Right kidney (tissue), 1 donor: ENCODE results near the gene CASK.

Experiments used
- DNase-seq: peaks from one replicate; pipeline ENCODE4 v3.0.0-alpha.2; 2016

Gene CASK

GRCh38 chrX:41561045-41561444 lies 362.3 kb downstream of the CASK start:
- no peak for DNase-seq

DNA sequence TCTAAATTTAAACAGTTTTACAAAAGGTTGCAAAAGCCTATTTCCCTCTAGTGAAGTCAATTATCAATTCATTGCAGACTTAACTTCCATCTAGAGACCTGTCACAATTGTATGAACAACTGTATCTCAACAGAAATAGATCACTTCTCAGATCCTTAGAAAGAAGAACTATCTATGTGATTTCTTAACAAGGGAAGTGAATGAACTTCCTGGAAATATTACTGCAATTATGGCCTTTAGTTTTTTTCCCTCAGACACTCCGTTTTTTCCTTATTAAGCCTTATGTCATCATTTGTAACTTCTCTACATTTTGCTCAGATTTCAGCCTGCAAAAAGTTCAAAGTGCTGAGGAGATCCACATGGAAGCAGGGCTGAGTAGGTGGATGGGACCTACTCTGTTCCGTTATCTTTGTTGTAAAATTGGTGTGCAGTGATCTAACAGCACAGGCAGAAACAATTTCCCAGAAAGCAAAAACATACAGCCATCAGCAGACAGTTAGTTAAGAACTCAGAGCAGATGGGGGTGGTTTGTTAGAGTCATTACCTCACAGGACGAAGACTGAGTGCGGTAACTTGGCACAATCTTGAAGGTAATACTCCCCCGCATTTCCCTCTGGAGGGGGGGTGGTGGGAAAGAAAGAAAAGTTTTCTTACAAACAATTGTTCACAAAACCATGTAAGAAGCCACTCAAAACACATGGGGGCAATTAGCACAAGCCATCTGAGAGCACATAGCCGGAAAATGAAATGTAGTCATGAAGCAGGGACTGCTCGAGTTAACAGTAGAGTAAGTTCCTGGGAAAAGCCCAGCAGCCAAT lies 363.9 kb downstream of the CASK start:
- peak; percentile 10 for DNase-seq

DNA sequence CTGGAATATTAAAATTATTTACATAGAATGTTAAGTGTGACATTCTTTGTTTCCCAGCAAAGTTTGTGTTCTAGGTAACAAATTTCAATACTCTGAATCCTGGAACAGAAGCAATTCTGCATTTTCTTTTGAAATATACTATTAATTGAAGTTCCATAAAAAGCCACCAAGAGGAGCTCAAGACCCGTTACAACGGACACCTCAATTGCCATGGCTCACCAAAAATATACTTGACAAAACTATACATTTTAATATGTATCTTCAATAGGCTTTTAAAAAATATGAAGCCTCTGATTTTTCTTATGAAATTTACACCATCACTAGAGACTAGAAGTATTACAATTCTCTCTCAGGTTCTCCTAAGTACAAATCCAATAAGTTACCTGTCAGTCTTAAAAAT lies 364.8 kb downstream of the CASK start:
- no peak for DNase-seq

DNA sequence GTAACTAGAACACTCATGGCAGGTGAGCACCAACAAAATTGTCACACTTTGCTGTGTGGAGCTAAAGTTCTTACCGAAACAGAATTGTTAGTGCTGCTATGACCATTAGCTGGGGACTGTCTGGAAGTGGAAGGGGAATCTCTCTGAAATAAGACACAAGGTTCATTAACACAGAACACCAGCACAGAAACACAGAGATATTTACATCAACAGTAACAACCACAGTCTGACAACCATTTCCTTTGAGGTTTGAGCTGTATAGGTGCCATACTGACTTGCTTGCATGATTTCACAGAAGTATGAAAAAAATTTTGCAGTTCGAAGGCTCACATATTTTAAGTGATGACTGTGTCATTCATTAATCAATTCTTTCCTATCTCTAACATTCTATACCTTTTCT lies 366.4 kb downstream of the CASK start:
- no peak for DNase-seq

DNA sequence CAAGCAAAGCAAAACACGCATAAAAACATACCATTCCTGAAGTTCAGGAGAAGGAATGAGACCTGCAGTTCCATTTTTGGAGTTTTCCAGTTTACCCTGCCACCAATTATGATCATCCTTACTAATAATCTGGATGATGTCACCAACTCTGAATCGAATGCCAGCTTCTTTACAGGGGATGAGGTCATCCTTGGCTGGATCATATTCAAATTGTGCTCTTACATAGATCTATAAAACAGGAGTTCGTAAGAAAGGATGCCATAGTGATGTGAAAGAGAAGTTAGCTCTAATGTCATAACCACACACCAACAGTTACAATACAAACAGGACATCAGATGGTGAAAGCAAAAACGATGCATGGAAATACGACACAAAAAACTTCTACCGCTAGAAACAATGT lies 369.7 kb downstream of the CASK start:
- DNase-seq, result no peak

GRCh38 chrX:41548411-41548810 lies 374.9 kb downstream of the CASK start:
- DNase-seq, result no peak

GRCh38 chrX:41543668-41544067 lies 379.7 kb downstream of the CASK start:
- DNase-seq, result no peak

DNA sequence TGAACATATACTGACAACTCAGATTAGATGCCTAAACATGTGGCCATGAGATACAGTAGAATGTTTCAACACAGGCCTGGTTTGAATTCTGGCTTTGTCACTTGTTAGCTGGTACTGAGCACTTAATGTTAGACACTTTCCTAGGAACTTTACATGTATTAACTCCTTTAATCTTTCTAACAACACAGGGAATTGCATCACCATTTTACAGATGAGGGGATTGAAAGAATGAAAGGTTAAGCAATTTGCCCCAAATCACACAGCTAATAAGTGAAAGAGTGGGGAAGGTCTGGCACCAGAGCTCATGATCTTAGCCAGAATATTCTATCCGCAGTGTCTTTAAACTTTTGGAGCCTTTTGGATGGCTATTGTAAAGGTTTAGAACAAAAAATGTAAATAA lies 380.3 kb downstream of the CASK start:
- no peak for DNase-seq

DNA sequence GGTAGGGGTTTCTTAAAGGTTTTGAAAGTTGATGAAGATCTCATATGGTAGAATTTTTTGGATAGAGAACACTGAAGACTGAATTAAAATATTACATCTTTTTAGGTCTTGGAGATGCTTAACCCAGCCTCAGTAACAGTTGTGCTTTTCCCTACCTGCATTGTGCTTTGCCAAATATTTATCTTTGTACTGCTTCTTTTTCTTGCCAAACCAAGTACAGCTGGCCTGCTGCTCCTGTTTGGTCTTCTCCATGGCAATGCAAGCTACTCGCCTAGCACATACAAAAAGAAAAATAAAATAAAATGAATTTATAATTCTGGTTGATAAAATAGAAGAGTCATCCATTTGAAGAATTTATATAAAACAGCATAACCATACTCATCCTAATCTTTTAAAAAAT lies 380.8 kb downstream of the CASK start:
- no peak for DNase-seq

GRCh38 chrX:41542135-41542534 lies 381.2 kb downstream of the CASK start:
- no peak for DNase-seq

GRCh38 chrX:41541386-41541785 lies 382.0 kb downstream of the CASK start:
- no peak for DNase-seq

DNA sequence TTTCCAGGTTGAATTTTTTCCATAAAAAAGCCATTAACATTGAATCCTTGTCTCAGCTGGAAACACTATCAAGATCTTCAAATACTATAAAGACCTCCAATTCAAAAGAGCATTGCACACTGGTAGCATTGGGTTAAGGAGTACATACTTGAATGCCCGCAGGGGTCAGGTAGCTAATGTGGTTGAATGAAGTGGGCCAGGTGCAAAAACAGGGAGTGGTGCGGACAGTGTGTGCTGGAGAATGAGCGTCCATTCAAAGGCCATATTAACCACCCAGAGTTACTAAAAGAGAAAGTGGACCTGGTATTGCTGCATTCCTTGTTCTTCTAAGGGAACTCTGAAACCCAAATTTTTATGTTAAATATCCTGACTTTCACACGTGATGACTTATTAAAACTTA lies 384.6 kb downstream of the CASK start:
- DNase-seq, result no peak

GRCh38 chrX:41530085-41530484 lies 393.3 kb downstream of the CASK start:
- no peak for DNase-seq

GRCh38 chrX:41529221-41529620 lies 394.1 kb downstream of the CASK start:
- no peak for DNase-seq

- DNase-seq, result no peak
Measured at GRCh38 chrX:41528784-41529183, 394.6 kb downstream of the CASK start.

DNA sequence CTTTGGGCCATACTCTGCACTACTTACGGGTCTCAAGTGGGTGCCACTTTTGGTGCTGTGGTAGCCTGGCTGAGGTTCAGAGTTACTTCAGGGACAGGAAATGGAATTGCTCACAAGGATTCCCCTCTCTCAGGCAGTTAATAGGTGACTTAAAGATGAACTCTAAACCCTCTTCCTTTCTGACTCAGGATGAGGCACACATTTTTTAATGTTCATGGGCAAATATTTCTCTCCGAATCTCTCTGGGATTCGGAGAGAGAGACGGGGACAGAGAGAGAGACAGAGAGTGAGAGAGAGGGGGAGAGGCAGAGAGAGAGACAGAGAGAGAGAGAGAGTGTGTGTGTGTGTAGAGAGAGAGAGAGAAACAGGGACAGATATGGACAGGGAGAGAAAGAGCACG lies 396.4 kb downstream of the CASK start:
- no peak for DNase-seq

GRCh38 chrX:41526271-41526670 lies 397.1 kb downstream of the CASK start:
- no peak for DNase-seq

DNA sequence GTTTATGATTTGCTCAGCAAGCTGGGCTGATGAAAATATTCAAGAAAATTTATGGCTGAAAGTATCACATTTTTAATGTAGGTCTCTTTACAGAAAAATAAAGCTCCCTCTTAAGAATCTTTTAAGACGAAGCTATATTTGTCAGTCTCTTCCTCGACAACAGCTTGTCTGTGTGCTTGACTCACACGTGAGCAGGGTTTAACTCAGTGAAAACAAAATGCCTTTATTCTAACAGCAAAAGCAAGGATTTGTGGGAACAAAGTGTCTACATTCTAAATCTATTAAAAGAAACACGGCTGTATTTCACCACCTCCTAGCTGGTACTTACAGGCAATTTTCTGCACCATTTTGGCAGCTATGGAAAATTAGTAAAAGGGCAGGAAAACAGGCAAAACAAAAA lies 400.7 kb downstream of the CASK start:
- DNase-seq, result no peak

DNA sequence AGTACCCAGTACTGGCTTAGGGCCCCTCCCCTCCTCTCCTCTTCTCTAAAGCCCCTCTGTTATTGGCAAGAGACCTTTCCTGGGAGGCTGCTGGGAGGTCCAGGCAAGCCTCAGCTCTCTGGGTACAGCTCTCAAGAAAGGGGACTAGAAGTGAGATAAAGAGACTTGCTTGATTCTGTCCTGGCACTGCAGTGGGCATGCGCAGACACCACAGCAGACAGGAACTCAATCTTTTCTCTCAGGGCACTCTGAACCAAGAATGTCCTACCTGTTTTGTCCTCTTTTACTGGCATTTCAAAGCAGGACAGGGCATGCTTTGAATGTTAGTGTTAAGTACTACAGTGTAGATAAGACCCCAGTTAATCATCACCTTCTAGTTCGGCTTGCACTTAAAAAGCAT lies 401.3 kb downstream of the CASK start:
- no peak for DNase-seq

- no peak for DNase-seq
Measured at GRCh38 chrX:41519468-41519867, 403.9 kb downstream of the CASK start.

DNA sequence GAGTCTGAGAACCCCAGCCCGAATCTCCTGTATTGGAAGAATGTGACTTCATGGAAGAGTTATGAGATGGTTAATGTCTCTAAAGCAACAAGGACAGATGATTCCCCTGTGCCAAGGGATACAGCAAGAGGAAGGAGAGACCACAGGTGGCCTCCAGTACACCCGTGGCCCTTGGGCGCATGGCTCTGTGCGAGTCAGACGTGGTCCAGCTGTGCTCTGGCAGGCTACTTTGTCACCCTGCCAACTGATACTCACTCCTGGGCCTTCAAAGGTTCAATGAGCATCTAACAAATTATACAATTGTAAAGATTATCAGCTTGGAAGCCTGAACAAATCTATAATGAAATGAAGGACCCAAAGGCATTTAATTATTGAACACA lies 404.5 kb downstream of the CASK start:
- DNase-seq, result no peak

- DNase-seq, result no peak
Measured at GRCh38 chrX:41518127-41518840, 405.1 kb downstream of the CASK start.

DNA sequence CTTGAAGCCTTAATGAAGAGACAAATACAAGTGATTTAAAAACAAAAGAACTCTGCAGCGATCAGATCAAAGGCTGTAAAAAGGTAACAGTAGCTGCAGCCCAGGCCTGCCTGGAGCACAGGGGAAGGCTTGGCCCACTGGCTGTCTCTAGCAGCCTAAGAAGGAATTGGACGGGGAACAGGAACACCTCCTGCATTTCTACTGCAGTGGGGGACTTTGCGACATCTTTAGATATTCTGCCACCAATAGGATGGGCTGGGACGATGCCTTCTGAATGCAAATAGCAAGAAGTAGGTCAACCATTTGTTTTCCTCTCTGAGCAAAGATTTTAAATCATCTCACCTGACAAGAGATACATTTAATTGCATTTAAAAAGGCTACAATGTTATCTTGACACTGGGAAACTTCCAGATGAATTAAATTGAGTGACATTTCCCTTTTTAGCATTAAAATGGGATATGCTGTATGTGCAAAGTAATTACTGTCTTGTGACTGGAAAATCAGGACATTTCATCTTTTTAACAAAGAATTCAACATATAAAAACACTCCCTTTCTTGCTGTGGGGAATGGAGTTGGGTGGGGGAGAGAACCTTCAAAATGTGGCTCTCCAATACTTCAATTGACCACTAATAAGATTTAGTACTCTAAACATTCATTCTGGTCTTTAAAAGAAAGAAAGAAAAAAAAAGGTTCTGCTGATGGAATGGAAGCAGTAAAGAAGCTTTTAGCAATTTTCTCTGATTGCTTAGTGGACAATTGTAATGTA lies 406.2 kb downstream of the CASK start:
- no peak for DNase-seq
